Stimulated activated CD8-positive, alpha-beta memory T cell treated with anti-CD3 and anti-CD28 coated beads, Interleukin-12 subunit alpha, Interleukin-12 subunit beta, amount 100 ng/mL, for 4 hours (primary cell): ENCODE results near the gene LTBP1.
"Not testable (repeated sequence)": the region's sequence is repeated elsewhere in the genome, so short reads cannot be mapped to it uniquely, and the experiment has no call there.

Experiments used
- DNase-seq: peaks from one replicate; pipeline ENCODE4 v3.0.0-alpha.2; 2020; ENCODE audit warnings: low read depth

LTBP1 gene

GRCh38 chr2:33430077-33430476 is 483.3 kb downstream of the LTBP1 start:
- no peak for DNase-seq

GRCh38 chr2:33430856-33431255 is 484.1 kb downstream of the LTBP1 start:
- DNase-seq = no peak

GRCh38 chr2:33432871-33433270 is 486.1 kb downstream of the LTBP1 start:
- DNase-seq = no peak

DNA sequence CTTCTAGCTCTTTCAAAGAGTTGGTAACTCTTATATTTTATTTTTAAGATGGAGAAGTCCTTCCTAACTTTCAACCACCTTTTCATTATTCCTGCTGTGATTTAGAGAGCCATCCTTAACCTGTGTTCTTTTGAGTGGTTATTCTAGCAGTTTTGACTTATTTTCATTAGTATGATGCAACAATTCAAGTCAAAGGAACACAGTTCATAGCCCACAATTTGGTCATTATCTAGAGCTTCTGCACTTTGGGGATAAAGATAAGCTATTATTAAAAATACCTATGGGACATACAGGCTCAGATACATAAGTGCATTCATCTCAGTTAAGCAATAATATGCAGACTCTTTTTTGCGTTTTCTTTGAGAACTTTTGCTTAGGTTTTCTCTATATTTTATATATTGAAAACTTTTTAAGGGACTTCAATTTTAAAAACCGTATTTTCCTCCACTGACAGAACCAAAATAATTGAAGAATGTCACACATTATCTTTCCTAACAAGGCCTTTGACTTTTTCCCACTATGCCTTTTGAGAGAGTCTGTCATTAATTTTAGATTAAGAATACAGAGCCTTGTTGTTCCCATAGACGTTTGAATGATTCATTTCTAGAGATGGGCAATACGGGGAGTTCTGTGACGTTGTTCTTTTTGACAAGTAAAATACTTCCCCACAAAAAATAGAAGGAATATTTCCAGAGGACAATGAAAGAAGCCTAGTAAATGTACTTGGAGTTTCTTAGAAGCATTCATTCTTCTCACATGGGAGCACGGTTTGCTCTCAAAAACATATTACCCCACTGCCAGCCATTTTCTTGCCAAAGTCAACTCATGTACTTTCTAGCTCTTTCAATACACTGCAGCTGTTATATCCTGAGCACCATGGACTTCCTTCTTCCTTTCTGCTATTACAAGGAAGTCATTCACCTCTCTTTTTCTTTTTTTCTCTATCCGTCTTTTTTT is 486.8 kb downstream of the LTBP1 start:
- no peak for DNase-seq

DNA sequence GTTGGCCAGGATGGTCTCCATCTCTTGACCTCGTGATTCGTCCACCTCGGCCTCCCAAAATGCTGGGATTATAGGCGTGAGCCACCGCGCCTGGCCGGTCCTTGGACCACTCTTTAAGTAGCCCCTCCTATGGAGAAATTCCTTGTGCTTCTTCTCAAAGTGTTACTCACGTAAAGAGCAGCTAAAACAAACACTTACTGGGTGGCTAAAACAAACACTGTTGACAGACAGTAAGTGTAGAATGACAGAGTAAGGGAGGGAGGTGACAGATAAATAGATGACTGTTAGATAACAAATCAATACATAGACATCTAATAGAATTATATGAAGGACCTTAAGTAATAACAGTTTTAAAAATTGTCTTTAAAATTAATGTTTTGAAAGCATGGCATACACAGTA is 488.8 kb downstream of the LTBP1 start:
- DNase-seq = no peak

GRCh38 chr2:33436083-33436482 is 489.3 kb downstream of the LTBP1 start:
- no peak for DNase-seq

DNA sequence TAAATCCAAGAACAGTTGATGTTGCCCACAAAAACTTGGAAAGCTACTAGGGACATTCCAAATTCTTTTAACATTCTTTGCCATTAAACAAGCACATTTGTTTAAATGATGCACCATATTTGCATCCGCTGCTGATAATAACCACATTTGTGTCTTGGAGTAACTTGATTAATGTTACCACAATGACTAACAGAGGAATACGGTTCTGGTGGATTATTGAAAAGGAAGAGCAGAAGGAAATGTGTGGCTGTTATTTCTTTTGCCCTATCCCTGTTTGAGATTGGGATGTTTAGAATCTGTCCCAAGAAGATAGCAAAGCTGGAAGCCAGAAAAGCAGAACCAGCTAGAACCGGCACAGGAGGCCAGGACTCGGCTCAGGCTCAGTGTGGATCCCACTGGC is 490.5 kb downstream of the LTBP1 start:
- no peak for DNase-seq

DNA sequence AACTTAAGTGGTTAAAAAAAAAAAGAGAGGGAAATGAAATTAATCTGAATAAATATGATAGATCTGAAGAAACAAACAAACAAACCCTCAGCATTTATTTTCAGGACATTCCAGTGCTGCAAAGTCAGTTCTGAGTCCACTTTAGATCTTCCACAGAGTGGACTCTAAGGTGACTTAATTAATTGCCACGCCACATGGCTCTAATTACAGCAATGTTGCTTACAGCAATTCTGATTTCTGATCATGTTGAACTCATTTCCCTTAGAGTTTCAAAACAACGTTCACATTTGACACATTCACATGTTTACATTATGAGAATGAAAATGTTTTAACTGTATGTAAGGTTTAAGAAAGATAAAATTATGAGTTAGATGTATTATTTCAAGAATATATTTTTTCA is 491.1 kb downstream of the LTBP1 start:
- no peak for DNase-seq

DNA sequence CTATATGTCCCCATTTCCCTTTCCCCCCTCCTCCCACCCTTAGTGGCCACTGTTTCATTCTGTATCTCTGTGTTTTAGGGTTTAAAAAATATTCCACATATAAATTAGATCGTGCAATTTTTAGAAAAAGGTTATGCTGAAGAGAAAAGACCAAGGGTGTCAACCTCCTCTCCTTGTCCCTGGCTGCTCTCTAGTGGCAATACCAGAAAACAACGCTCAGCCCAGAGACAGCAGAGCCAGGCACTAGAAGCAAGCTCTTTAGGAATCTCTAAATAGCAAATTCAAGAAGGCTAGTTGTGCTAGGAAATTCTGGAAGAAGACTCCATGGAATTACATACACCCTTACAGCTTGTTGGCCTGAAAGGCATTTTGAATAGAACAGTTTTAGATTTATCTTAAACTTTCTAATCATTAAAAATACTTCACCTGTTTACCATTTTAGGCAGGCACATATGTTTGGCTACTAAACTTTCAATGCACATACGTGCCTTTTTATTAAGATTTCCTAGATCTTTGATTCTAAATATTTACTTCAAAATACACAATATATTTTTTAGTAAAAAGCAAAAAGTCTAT is 494.6 kb downstream of the LTBP1 start:
- DNase-seq = peak; percentile 3

DNA sequence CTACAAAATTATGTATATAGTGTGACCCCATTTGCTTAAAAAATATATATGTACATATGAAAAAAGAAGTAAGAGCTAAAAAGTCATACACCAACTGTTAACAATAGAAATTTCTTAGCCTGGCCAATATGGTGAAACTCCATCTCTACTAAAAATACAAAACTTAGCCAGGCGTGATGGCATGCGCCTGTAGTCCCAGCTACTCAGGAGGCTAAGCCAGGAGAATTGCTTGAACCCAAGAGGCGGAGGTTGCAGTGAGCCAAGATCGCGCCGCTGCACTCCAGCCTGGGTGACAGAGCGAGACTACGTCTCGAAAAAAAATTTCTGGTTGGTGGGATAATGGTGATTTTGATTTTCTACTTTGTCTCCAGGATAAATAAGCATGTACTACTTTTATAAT is 495.3 kb downstream of the LTBP1 start:
- DNase-seq = not testable (repeated sequence)

- DNase-seq = no peak
Measured at GRCh38 chr2:33442528-33443079, 495.9 kb downstream of the LTBP1 start.

DNA sequence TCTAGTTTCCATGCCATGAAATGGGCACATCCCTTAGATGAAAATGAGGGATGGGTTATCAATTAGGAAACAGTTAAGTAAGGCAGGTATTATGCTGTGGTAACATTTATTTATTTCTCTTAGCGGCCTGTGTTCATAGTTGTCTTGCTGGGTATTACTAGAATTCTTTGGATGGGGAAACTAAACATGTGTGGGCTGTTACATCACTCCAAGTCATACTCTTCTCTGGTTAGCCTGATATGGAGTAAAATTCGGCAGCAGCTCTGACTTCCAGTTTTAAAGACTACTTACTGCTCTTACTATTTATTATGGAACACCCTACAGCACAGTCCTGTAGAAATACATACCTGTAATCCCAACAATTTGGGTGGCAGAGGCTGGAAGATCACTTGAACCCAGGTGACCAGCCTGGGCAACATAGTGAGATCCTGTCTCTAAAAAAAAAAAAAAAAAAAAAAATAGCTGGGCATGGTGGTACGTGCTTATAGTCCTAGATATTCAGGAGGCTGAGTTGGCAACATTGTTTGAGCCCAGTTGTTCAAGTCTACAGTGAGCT is 496.6 kb downstream of the LTBP1 start:
- DNase-seq = no peak

DNA sequence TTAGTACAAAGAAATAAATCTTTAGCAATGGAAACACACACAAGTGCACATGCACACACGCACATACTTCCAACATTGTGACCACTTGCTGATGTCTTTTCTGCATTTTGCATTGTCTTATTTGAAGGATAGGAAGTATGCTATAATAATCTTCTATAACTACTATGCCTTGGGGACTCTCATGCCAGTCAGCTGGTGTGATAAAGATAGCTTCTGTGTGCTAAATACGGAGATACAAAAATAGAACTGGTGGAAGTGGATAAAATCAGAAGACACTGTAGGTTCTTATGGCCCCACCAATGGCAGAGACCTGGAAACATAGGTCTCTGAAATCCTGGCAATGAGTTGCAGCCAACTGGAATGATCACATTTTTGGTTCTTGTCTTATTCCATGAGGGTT is 498.2 kb downstream of the LTBP1 start:
- no peak for DNase-seq

DNA sequence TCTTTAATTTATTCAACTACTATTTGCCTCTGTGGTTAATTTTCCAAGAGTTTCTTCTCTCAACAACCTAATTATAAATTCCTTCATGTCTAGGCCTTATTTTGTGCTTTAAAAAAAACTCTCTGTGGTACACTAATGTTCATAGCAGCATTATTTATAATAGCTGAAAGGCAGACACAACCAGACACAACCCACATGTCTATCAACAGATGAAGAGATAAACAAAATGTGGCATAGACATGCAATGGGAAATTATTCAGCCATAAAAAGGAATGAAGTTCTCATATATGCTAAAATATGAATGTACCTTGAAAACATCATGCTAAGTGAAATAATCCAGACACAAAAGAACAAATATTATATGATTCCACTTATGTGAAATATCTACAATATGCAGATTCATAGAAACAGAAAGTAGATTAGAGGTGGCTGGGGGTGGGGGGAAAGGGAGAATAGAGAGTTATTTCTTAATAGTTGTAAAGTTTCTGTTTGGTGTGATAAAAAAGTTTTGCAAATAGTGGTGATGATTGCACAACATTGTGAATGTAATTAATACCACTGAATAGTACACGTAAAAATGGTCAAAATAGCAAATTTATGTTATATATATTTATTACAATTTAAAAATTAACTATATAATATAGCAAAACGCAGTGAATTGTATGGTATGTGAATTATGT is 501.6 kb downstream of the LTBP1 start:
- DNase-seq = no peak
